HG02852 (cell line): ENCODE results near the gene AMBP.

Experiments
- ATAC-seq: cut with Tn5 transposase; IDR thresholded peaks from one replicate; pipeline ENCODE4 v1.9.1; 2021; ENCODE audit warnings: mild to moderate bottlenecking, moderate library complexity; ENCODE audit not compliant: unreplicated experiment

The AMBP gene

DNA sequence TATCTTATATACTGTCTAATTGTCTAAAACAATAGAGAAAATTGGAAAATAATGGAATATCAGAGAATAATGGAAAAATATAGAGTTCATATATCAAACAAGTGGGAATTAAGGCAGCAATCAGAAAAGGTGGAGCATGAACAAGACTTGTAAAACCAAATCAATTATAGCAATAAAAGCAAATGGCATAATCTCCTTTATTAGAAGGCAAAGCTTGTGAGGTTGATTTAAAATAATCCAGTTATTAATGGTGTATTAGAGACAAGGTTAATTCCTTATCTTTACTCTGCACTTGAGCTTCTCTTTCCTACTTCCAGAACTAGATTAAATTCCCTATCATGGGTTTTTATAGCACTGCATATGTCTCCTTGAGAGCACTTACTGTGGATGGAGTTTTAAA lies 64.1 kb downstream of the AMBP start:
- no peak for ATAC-seq

DNA sequence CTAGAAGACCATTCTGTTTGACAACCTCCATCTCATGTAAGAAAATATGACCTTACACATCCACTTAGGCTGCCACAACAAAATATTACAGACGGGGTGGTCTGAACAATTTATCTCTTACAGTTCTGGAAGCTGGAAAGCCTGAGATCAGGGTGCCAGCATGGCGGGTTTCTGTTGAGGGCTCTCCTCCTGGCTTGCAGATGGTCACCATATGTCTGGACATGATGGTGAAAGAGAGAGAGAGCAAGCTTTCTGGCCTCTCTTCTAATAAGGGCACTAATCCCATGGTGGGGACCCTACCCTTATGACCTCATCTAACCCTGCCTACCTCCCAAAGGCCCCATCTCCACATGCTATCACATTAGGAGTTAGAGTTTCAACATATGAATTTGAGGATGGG lies 66.0 kb downstream of the AMBP start:
- no peak for ATAC-seq

DNA sequence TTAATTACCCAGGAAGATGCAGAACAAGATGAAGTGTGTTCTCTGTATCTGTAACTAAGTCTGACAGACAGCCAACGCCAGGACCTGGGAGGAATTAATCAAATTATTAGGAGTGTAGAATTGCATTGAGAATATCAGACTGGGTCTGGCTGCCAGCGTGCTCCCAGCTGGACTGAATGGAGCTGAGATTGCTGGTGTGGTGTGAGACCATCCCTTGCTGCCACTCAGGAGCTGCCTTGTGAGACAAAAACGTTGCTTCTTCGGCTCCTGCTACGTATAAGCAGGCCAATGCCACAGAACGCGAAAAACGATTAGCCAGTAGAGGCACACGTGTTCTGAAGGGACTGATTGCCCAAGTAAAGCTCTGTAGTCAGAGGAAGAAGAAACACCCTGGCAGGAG lies 66.8 kb downstream of the AMBP start:
- ATAC-seq, result no peak
